ENCODE data around the gene ZNF526.
A peak's percentile ranks its signal among the peaks of the same experiment; 100 is the strongest.

GRCh38 chr19:42246143-42246921 is 26.2 kb downstream of the ZNF526 start:
- no peak for TF ChIP-seq REST (IDR thresholded peaks at IDR 0.05; ENCODE audit: insufficient read depth in 1 of 2, low read depth in 2 of 2, low read length in 2 of 2)
- TF ChIP-seq POLR2AphosphoS5 (IDR thresholded peaks at IDR 0.05; ENCODE audit: low read depth, low read length): peak; percentile 65
- TF ChIP-seq SIN3A (IDR thresholded peaks at IDR 0.05; ENCODE audit: borderline replicate concordance, insufficient read depth, low read length): no peak
- TF ChIP-seq TAF1 (IDR thresholded peaks at IDR 0.05; ENCODE audit: borderline replicate concordance, insufficient read depth, low read length): peak; percentile 10; the same call in 1 of the 2 replicates

All from PFSK-1 (cell line).